ENCODE results near the gene CUL9.

GRCh38 chr6:43178150-43178549 lies 3.8 kb upstream of the CUL9 start:
- TF ChIP-seq POLR2A (IDR thresholded peaks at IDR 0.05; ENCODE audit: low read length) (no peak), GATA1 (IDR thresholded peaks at IDR 0.05; ENCODE audit: low read depth, low read length) (no peak)

Data from erythroblast (primary cell).